ENCODE results near the gene FLT3LG.
"Not testable (repeated sequence)": the region's sequence is repeated elsewhere in the genome, so short reads cannot be mapped to it uniquely, and the experiment has no call there.

FLT3LG gene

DNA sequence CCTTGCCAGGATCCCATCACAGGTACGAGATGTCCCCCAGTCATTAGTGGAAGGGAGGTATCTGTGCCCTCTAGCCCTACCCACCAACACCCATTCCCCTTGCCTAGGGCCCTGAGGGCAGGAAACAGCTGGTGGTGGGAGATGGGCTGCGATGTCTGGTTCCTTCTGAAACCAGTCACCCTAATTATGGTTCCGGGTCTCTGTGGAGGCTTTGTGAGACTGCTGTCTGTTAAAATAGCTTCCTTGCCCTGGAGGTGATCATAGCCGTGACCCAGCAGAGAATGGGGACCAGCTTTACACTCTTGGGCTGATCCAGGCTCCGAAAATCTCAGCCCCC is 15.5 kb upstream of the FLT3LG start:
- H3K9ac ChIP-seq (ENCODE audit: low read length), result no peak overlapping the region
- no peak overlapping the region for H3K27ac ChIP-seq (ENCODE audit: low read length)
- H3K79me2 ChIP-seq (ENCODE audit: low read length), result peaks cover 13% of the 10 kb centered on the region
- no peaks in the 10 kb centered on the region for H4K20me1 ChIP-seq (ENCODE audit: insufficient read depth, low read length)
- no peak overlapping the region for H2AFZ ChIP-seq (ENCODE audit: low read depth, low read length)
- no peak overlapping the region for H3K4me3 ChIP-seq (ENCODE audit: low read length)
- H3K9me3 ChIP-seq (ENCODE audit: insufficient read depth, low read length), result no peaks in the 10 kb centered on the region
- no peak overlapping the region for H3K4me2 ChIP-seq (ENCODE audit: low read length)
- no peaks in the 10 kb centered on the region for H3K27me3 ChIP-seq (ENCODE audit: low read depth, low read length)
- peaks cover 14% of the 10 kb centered on the region for H3K36me3 ChIP-seq (replicated peaks; ENCODE audit: low read depth, low read length)
- peaks cover 12% of the 10 kb centered on the region for H3K4me1 ChIP-seq (ENCODE audit: low read length)
- TF ChIP-seq EZH2phosphoT487 (IDR thresholded peaks at IDR 0.05; ENCODE audit: low read depth) (no peak), CTCF (IDR thresholded peaks at IDR 0.05; ENCODE audit: low read depth, low read length) (no peak)

DNA sequence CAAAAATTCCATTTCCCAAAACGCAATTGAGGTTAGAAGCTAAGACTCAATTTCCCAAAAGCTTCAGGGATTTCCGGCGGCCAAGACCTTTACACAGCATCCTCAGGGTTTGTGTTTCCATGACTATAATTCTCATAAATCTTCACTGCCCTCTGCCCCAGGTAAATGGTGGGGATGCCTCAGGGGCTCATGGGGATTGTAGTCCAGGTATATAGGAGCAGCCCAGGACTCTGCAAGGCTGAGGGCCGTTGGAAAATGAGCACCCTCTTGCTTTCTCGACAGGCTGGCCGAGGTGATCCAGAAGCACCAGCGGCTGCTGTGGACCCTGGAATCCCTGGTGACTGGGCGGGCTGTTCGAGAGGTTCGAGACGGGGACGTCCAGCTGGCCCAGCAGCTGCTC is 14.6 kb upstream of the FLT3LG start:
- Histone ChIP-seq H2AFZ (ENCODE audit: low read depth, low read length) (no peak overlapping the region), H3K36me3 (replicated peaks; ENCODE audit: low read depth, low read length) (peaks cover 11% of the 10 kb centered on the region), H3K79me2 (ENCODE audit: low read length) (peaks cover 4% of the 10 kb centered on the region), H3K27me3 (ENCODE audit: low read depth, low read length) (no peaks in the 10 kb centered on the region), H3K4me3 (ENCODE audit: low read length) (no peak overlapping the region), H3K9me3 (ENCODE audit: insufficient read depth, low read length) (no peaks in the 10 kb centered on the region), H3K9ac (ENCODE audit: low read length) (no peak overlapping the region), H3K4me1 (ENCODE audit: low read length) (peaks cover 8% of the 10 kb centered on the region), H4K20me1 (ENCODE audit: insufficient read depth, low read length) (no peaks in the 10 kb centered on the region), H3K4me2 (ENCODE audit: low read length) (no peak overlapping the region), H3K27ac (ENCODE audit: low read length) (no peak overlapping the region)
- TF ChIP-seq CTCF (IDR thresholded peaks at IDR 0.05; ENCODE audit: low read depth, low read length), result no peak
- no peak for TF ChIP-seq EZH2phosphoT487 (IDR thresholded peaks at IDR 0.05; ENCODE audit: low read depth)

DNA sequence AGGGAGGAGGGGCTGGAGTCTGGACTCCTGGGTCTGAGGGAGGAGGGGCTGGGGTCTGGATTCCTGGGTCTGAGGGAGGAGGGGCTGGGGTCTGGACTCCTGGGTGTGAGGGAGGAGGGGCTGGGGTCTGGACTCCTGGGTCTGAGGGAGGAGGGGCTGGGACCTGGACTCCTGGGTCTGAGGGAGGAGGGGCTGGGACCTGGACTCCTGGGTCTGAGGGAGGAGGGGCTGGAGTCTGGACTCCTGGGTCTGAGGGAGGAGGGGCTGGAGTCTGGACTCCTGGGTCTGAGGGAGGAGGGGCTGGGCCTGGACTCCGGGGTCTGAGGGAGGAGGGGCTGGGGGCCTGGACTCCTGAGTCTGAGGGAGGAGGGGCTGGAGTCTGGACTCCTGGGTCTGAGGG is 12.9 kb upstream of the FLT3LG start:
- H3K4me2 ChIP-seq (ENCODE audit: low read length); H3K27ac ChIP-seq (ENCODE audit: low read length): not testable (repeated sequence)
- peaks cover 14% of the 10 kb centered on the region for H3K36me3 ChIP-seq (replicated peaks; ENCODE audit: low read depth, low read length)

GRCh38 chr19:49461656-49462055 is 12.4 kb upstream of the FLT3LG start:
- no peak overlapping the region for H2AFZ ChIP-seq (ENCODE audit: low read depth, low read length)
- TF ChIP-seq CTCF (IDR thresholded peaks at IDR 0.05; ENCODE audit: low read depth, low read length) (no peak), EZH2phosphoT487 (IDR thresholded peaks at IDR 0.05; ENCODE audit: low read depth) (no peak)
- no peak overlapping the region for H3K9ac ChIP-seq (ENCODE audit: low read length)
- peaks cover 16% of the 10 kb centered on the region for H3K36me3 ChIP-seq (replicated peaks; ENCODE audit: low read depth, low read length)
- H3K79me2 ChIP-seq (ENCODE audit: low read length), result no peaks in the 10 kb centered on the region
- no peak overlapping the region for H3K4me3 ChIP-seq (ENCODE audit: low read length)
- H3K9me3 ChIP-seq (ENCODE audit: insufficient read depth, low read length), result no peaks in the 10 kb centered on the region
- no peaks in the 10 kb centered on the region for H4K20me1 ChIP-seq (ENCODE audit: insufficient read depth, low read length)
- no peak overlapping the region for H3K27ac ChIP-seq (ENCODE audit: low read length)
- H3K27me3 ChIP-seq (ENCODE audit: low read depth, low read length), result no peaks in the 10 kb centered on the region
- peaks cover 5% of the 10 kb centered on the region; the same call in 1 of the 2 replicates for H3K4me1 ChIP-seq (ENCODE audit: low read length)
- no peak overlapping the region for H3K4me2 ChIP-seq (ENCODE audit: low read length)

More for the DNA sequence above, 12.9 kb upstream of the FLT3LG start:
- H3K27me3 ChIP-seq (ENCODE audit: low read depth, low read length); H3K9ac ChIP-seq (ENCODE audit: low read length); H3K9me3 ChIP-seq (ENCODE audit: insufficient read depth, low read length); H3K4me1 ChIP-seq (ENCODE audit: low read length); H4K20me1 ChIP-seq (ENCODE audit: insufficient read depth, low read length); H2AFZ ChIP-seq (ENCODE audit: low read depth, low read length); H3K79me2 ChIP-seq (ENCODE audit: low read length); H3K4me3 ChIP-seq (ENCODE audit: low read length): not testable (repeated sequence)

- no peak overlapping the region for H3K27ac ChIP-seq (ENCODE audit: low read length)
- TF ChIP-seq CTCF (IDR thresholded peaks at IDR 0.05; ENCODE audit: low read depth, low read length) (no peak), EZH2phosphoT487 (IDR thresholded peaks at IDR 0.05; ENCODE audit: low read depth) (no peak)
- H3K4me2 ChIP-seq (ENCODE audit: low read length), result no peak overlapping the region
- H4K20me1 ChIP-seq (ENCODE audit: insufficient read depth, low read length), result no peaks in the 10 kb centered on the region
- no peaks in the 10 kb centered on the region for H3K79me2 ChIP-seq (ENCODE audit: low read length)
- no peaks in the 10 kb centered on the region for H3K9me3 ChIP-seq (ENCODE audit: insufficient read depth, low read length)
- no peak overlapping the region for H2AFZ ChIP-seq (ENCODE audit: low read depth, low read length)
- H3K36me3 ChIP-seq (replicated peaks; ENCODE audit: low read depth, low read length), result peaks cover 16% of the 10 kb centered on the region
- no peaks in the 10 kb centered on the region for H3K27me3 ChIP-seq (ENCODE audit: low read depth, low read length)
- no peak overlapping the region for H3K4me3 ChIP-seq (ENCODE audit: low read length)
- peaks cover 5% of the 10 kb centered on the region; the same call in 1 of the 2 replicates for H3K4me1 ChIP-seq (ENCODE audit: low read length)
- H3K9ac ChIP-seq (ENCODE audit: low read length), result no peak overlapping the region
Observed at GRCh38 chr19:49462492-49462891, 11.5 kb upstream of the FLT3LG start.

All from OCI-LY3 (cell line).